Endometrial microvascular endothelial cells (primary cell): ENCODE results near the gene KRTAP10-11. TPM values are rescaled to one million over a fixed set of nuclear protein-coding genes. Genes with fewer than 3 reads are reported as not detected.
"Not testable (repeated sequence)": the region's sequence is repeated elsewhere in the genome, so short reads cannot be mapped to it uniquely, and the experiment has no call there.

Experiments used
- in situ Hi-C: cut with HindIII; loops from 2 replicates; pipeline ENCODE4 v1.10.0; 2017; ENCODE audit warnings: low sequenced_read_pairs, low pct_unique_long_range_greater_than_20kb; ENCODE audit errors: inconsistent ontology term
- total RNA-seq: library from RNA; depleted of rRNA; stranded (reverse); fragments of >200 nt; gene quantifications from one replicate; pipeline ENCODE4 v1.2.3, GENCODE V29; 2015; ENCODE audit errors: inconsistent ontology term

The KRTAP10-11 gene, protein sequence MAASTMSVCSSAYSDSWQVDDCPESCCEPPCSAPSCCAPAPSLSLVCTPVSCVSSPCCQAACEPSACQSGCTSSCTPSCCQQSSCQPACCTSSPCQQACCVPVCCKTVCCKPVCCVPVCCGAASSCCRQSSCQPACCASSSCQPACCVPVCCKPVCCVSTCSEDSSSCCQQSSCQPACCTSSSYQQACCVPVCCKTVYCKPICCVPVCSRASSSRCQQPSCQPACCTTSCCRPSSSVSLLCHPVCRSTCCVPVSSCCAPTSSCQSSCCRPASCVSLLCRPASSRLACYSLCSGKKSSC
- not detected for total RNA-seq

DNA sequence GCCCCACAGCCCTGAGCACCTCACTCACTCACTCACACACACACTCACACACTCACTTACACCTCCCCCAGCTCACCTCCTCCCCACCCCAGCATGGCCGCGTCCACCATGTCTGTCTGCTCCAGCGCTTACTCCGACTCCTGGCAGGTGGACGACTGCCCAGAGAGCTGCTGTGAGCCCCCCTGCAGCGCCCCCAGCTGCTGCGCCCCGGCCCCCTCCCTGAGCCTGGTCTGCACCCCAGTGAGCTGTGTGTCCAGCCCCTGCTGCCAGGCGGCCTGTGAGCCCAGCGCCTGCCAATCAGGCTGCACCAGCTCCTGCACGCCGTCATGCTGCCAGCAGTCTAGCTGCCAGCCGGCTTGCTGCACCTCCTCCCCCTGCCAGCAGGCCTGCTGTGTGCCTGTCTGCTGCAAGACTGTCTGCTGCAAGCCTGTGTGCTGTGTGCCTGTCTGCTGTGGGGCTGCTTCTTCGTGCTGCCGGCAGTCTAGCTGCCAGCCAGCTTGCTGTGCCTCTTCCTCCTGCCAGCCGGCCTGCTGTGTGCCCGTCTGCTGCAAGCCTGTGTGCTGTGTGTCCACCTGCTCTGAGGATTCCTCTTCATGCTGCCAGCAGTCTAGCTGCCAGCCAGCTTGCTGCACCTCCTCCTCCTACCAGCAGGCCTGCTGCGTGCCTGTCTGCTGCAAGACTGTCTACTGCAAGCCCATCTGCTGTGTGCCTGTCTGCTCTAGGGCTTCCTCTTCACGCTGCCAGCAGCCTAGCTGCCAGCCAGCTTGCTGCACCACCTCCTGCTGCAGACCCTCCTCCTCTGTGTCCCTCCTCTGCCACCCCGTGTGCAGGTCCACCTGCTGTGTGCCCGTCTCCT lies at the start of gene KRTAP10-11:
Gene KRTAP10-11, plus strand, starts transcription at position 49 of the 856 bp plus-strand sequence. Its CDS starts 45 bp downstream, at position 94.
- in situ Hi-C loops = not testable (repeated sequence)

DNA sequence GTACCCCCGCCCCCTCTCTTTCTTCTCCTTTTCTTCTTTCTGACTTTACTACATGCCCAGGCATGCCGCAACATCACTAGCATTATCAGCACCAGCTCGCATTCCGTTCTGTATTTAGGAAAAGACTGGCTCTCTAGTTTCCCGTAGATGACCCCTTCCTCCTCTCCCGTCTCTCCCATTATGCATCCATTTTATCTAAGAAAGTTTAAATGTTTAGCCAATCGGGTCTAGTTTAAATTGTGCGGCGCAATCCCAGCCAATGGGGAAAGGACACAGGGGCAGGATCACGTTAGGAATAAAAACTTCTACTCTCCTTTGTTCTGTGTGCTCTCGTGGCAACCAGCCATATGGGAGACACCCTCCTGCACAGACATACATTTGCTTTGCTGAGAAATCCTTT lies 48.2 kb upstream of the KRTAP10-11 start:
- in situ Hi-C loops = no loop called here

DNA sequence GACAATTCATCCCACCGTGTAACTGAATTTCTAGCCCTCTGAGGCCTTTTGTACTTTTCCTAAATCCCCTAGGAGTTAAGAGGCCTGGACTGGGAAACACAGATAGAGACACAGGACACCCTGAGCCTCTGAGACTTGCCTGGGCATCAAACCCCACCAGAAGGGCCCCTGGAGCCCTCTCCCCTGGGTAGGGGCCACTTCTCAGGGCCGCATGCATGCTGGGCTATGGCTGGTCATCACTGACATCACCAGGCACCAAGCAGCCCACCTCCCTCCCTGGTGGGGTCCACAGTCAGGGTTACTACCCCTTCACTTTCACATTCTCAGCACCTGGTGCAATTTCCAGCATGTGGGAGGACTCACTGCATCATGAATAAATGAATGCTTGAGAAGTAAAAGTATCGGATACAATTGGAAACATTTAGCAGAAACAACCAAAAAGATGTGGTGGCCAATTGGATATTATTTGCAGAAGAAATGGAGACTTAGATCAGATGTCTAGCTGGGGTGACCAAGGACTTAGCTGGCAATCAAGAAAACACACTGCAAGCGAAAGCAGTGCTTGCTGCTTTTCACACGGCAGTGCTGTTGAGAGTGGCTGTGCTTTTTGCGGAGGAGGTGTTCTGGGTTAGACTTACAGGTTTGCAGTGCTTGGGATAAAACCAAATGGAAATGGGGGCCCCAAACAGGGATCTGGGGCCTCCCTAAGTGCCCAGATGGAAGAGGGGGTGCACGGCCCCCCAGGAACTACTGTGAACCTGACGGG lies 46.8 kb upstream of the KRTAP10-11 start:
- in situ Hi-C loops = no loop called here

DNA sequence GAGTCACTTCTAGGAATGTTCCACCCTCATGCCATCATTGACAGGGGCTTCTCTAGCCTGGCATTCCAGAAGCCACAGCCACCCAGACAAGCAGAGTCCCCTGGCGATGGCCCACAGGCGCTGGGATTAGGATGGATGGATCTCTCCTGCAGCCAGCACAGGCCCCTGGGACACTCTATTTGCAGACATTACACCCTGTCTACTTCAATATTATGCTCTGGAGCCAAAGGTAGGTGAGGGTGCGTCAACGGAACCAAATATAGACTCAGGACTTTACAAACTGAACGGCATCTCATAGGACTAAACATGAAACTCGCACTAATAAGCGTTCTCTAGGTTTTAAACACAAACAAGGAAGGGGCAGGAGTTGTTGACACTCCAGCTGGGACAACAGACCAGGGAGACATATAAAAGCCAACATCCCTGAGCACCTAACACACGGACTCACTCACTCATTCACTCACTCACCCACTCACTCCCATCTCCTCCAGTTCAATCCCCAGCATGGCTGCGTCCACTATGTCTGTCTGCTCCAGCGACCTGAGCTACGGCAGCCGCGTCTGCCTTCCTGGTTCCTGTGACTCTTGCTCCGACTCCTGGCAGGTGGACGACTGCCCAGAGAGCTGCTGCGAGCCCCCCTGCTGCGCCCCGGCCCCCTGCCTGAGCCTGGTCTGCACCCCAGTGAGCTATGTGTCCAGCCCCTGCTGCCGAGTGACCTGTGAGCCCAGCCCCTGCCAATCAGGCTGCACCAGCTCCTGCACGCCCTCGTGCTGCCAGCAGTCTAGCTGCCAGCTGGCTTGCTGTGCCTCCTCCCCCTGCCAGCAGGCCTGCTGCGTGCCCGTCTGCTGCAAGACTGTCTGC lies 45.9 kb upstream of the KRTAP10-11 start, which contains the start of gene KRTAP10-7:
Gene KRTAP10-7, plus strand, starts transcription at position 480 of the 861 bp plus-strand sequence. Its CDS starts 25 bp downstream, at position 505.
- in situ Hi-C loops = not testable (repeated sequence)

DNA sequence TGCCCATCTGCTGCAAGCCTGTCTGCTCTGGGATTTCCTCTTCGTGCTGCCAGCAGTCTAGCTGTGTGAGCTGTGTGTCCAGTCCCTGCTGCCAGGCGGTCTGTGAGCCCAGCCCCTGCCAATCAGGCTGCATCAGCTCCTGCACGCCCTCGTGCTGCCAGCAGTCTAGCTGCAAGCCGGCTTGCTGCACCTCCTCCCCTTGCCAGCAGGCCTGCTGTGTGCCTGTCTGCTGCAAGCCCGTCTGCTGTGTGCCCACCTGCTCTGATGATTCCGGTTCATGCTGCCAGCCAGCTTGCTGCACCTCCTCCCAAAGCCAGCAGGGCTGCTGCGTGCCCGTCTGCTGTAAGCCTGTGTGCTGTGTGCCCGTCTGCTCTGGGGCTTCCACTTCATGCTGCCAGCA lies 45.1 kb upstream of the KRTAP10-11 start:
- in situ Hi-C loops = not testable (repeated sequence)

DNA sequence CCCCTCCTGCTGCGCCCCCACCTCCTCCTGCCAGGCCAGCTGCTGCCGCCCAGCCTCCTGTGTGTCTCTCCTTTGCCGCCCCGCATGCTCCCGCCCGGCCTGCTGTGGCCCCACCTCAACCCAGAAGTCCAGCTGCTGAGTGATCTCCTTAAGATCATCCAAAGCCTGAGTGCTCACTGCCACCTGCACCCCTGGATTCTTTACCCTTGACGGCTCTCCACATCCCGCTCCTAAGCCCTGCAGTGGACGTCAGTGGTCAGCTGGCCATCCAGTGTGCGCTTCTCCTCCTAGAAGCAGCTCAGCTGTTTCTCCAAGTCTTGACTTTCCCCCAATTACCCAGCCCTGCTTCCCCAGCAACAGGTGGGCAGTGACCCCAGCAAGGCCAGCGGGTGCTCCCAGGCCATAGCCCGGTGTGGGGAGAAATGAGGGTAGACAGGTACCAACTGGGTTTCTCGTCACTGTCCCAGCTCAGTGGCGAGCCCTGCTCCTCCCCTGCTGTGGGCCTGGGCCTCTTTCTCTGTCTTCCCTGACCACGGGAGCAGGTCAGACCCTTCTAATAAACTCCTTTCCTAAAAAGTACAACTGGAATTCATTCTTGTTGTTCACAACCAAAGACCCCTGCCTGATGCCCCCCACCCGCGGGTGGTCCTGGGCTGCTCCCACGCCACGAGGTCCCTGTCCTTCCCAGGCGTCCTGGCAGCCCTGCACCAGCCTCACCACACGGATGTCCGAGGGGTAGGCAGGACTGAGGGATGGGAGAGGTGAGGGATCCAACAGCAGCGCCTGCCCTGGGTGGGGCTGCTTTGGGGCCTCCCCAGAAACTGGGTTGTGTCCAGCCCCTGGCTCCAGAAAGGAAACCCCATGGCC lies 44.4 kb upstream of the KRTAP10-11 start:
- in situ Hi-C loops = no loop called here

DNA sequence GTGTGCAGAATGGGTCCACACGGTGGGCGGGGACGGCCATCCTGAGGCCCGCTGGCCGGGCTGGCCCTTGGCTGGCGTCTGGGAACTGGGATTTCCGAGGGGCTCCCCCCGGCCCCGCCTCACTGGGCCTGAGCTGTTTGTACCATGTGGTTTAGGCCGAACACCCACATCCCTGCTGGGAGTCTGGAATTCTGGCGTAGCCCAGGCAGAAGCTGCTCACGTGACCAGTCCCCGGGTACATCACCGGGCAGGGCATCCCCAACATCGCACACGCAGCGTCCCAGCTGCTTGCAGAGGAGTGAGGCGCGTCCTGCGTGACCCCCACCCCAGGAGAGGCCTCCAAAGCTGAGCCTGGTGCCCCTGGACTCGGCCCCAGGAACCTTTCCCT lies 43.8 kb upstream of the KRTAP10-11 start:
- in situ Hi-C loops = no loop called here

DNA sequence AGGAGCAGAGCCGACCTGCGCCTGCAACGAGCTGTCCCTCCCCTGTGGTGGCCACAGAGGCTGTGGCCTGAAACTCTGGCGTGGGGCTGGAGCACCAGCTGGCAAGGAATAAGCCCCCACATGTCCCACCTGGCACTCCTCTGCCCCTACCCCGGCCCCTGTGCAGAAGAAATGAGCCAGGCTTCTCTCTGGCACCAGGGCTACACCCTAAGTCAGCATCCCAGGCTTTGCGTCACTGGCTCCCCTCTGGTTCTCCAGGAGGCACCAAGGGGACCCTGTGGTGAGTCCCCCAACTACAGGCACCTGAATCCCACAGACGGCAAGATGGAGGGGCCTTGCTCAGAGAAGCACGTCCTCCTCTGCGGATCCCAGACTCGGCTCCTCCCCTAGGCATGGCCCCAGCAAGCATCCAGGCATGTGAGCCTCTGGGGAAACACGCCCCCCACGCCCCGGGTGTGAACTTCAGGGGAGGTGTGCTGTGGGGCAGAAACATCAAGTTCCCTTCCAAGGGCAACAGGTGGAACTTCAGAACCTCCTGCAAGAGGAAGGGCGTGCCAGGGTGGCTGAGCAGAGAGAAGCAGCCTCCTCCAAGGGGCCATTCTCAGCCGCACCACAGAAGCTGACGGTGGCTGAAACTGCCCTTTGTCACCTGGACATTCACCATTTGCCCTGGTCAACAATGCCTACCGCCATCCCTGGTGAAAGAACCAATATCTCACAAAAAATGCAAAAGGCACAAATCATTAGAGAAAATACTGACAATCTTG lies 42.9 kb upstream of the KRTAP10-11 start:
- in situ Hi-C loops = no loop called here

DNA sequence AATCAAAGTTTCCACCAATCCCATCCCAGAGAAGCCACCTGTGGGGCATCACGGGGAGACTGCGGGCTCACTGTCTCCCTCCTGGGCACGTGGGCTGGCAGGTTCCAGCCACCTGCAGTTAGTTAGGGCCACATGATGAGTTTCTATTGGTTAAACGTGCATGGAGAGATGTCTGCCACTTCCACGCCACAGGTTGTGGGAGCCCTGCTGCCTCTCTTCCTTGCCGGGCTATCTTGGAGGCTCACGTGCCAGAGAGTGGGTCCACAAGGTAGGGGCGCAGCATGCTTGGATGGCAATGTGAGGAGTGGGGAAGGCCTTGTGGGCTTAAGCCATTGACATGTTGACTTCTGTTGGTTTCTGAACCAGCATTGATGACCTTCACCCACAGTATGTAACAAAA lies 42.3 kb upstream of the KRTAP10-11 start:
- in situ Hi-C loops = no loop called here

DNA sequence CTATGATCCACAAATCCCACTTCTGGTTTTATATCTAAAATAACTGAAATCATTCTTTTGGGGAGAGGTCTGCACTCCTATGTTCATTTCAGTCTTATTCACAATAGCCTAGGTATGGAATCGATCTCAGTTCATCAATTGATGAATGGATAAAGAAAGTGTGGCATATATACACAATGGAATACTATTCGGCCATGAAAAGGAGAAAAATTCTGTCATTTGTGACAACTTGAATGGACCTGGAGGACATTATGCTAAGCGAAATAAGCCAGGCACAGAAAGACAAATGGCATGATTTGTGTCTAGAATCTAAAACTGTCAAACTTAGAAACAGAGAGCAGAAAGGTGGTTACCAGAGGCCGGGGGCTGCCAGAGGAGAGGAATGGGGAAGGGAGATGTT lies 39.7 kb upstream of the KRTAP10-11 start:
- in situ Hi-C loops = no loop called here

DNA sequence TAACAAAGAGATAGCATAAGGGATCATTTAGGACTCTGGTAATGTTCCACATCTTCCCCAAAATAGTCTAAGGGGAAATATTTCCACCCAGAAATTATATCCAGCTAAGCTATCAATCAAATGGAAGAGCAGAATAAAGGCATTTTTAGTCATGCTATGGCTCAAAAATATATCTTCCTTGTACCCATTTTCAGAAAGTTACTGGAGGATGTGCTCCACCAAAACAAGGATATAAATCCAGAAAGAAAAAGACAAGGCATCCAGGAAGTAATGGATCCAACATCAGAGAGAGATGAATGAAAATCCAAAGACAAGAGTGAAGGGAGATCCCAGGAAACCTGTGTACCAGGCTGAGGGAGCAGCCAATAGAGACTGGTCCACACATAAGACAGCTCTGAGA lies 37.0 kb upstream of the KRTAP10-11 start:
- in situ Hi-C loops = no loop called here

DNA sequence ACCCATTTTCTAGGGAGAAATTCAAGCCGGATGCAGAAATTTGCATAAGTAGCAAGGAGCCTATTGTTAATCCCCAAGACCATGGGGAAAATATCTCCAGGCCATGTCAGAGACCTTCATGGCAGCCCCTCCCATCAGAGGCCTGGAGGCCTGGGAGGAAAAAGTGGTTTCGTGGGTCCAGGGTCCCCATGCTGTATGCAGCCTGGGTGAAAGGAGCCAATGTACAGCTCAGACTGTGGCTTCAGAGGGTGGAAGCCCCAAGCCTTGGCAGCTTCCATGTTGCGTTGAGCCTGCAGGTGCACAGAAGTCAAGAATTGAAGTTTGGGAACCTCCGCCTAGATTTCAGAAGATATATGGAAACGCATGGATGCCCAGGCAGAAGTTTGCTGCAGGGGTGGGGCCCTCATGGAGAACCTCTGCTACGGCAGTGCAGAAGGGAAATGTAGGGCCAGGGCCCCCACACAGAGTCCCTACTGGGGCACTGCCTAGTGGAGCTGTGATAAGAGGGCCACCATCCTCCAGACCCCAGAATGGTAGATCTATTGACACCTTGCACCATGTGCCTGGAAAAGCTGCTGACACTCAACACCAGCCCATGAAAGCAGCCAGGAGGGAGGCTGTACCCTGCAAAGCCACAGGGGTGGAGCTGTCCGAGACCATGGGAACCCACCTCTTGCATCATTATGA lies 35.9 kb upstream of the KRTAP10-11 start:
- in situ Hi-C loops = not testable (repeated sequence)

DNA sequence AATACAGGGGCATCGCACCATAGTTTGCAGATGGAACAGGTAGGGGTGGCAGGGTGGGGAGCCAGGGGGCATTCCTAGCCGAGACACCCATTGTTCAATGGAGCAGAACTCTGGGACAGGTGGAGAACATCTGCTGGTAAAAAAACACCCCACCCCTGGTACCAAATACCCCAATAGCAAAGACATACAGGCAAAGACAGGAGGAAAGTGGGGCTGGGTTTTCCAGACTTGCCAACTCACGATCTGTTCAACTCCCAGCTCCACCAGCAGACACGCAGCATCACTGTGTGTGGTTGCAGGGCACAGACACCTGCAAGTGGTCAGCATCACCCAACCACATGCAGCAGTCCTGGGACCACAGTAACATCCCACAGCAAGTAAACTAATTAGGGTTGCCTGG lies 34.7 kb upstream of the KRTAP10-11 start:
- in situ Hi-C loops = no loop called here

DNA sequence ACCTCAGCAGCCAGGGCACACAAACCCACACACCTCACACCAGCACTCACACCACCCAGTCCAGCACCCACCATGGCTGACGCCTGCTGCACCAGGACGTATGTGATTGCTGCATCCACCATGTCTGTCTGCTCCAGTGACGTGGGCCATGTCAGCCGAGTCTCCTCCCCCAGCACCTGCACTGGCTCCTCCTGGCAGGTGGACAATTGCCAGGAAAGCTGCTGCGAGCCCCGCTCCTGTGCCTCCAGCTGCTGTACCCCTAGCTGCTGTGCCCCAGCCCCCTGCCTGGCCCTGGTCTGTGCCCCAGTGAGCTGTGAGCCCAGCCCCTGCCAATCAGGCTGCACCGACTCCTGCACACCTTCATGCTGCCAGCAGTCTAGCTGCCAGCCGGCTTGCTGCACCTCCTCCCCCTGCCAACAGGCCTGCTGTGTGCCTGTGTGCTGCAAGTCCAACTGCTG lies 34.2 kb upstream of the KRTAP10-11 start, which contains the start of gene KRTAP10-8:
Gene KRTAP10-8, plus strand, starts transcription at position 51 of the 458 bp plus-strand sequence. Its CDS starts 22 bp downstream, at position 73.
- in situ Hi-C loops = no loop called here

DNA sequence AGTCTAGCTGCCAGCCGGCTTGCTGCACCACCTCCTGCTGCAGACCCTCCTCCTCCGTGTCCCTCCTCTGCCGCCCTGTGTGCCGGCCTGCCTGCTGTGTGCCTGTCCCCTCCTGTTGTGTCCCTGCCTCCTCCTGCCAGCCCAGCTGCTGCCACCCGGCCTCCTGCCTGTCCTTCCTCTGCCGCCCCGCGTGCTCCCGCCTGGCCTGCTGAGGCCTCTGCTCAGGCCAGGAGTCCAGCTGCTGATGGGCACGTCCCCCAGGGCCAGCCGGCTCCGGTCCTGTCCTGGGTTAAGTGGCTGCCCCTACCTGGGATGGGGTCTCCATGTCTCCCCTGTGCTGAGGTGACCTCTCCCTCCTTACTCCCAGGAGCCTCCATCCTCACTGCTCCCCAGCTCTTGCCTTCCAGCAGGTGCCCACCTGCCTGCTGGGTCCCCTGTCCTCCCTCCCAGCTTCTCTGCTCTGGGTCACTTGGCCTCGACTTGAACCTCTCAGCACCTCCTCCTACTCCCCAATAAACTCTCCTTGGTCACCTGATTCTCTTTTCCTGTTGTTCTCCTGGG lies 33.5 kb upstream of the KRTAP10-11 start:
- in situ Hi-C loops = no loop called here
